HG02678 (cell line): Measurements from ENCODE around the gene RAET1E.
"Not testable (repeated sequence)": the region's sequence is repeated elsewhere in the genome, so short reads cannot be mapped to it uniquely, and the experiment has no call there.

Source experiments
- ATAC-seq: cut with Tn5 transposase; IDR thresholded peaks from one replicate; pipeline ENCODE4 v1.9.1; 2021; ENCODE audit warnings: mild to moderate bottlenecking, moderate library complexity; ENCODE audit not compliant: unreplicated experiment

The RAET1E gene

DNA sequence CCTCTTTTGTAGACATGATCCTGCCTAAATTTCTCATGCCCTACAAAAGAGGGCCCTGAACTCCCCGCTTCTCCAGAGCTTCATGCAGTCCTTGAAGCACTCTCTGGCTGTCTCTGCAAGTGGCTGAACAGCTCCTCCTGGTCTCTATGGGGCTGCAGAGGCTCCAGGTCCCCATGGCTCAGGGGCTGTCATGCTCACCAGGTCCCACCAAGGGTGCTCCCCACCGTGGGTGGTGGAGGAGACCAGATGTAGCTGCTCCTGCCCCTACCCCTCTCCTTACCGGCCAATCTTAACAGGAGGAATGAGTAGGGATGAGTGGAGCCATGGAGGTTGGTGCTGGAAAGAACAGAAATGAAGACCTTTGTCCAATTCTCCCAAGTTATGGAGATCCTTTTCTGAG lies 14.8 kb upstream of the RAET1E start:
- not testable (repeated sequence) for ATAC-seq

DNA sequence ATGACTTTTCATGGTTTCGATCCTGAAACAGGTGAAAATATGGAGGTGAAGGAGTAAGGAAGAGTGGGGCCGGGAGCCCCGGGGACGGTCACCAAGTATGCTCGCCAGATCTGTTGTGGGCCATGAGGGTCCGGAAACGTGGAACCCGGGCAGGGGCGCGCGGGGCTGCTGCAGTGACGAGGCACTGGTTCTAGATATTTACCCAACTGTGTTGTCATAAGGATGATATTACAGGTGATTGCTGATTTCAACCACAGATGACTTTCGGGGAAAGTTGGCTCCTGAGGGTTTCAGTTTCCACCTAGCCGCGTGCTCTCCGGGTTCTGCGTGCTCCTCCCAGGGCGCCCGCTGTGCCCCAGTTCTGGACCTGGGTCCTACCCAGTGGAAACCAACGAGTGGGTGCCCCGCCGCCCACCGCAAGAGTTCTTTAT lies 12.8 kb upstream of the RAET1E start:
- no peak for ATAC-seq

GRCh38 chr6:149909701-149910470 lies 12.0 kb upstream of the RAET1E start:
- ATAC-seq: no peak

DNA sequence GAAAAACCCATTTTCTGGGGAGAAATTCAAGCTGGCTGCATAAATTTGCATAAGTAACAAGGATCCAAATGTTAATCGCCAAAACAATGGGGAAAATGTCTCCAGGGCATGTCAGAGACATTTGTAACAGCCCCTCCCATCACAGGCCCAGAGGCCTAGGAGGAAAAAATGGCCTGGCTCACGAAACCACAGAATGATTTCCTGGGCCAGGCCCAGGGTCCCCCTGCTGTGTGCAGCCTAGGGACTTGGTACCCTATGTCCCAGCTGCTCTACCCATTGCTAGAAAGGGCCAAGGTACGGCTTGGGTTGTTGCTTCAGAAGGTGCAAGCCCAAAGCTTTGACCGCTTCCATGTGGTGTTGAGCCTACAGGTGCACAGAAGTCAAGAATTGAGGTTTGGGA lies 10.6 kb upstream of the RAET1E start:
- not testable (repeated sequence) for ATAC-seq

- no peak for ATAC-seq
These were observed 9.4 kb upstream of the RAET1E start for GRCh38 chr6:149907317-149907716.

DNA sequence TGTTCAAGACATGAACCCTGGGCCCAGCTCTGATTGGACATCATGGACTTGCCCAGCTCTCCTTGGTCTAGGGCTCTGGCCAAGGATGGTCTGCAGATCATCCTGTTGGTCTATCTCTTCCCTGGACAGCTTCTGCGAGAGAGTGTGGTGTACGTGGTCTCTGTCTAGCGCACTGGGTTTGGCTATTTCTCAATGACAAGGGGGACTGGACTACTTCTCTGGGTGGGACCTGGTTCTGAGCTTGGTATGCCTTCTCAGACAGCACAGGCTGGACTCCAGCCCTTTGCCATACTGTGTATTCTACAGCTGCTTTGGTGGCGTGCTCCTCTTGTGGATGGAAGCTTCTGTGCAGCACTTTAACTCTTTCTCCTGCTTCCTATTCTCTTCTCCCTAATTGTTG lies 8.5 kb upstream of the RAET1E start:
- no peak for ATAC-seq

- no peak for ATAC-seq
These were observed 8.0 kb upstream of the RAET1E start for GRCh38 chr6:149905911-149906371.

DNA sequence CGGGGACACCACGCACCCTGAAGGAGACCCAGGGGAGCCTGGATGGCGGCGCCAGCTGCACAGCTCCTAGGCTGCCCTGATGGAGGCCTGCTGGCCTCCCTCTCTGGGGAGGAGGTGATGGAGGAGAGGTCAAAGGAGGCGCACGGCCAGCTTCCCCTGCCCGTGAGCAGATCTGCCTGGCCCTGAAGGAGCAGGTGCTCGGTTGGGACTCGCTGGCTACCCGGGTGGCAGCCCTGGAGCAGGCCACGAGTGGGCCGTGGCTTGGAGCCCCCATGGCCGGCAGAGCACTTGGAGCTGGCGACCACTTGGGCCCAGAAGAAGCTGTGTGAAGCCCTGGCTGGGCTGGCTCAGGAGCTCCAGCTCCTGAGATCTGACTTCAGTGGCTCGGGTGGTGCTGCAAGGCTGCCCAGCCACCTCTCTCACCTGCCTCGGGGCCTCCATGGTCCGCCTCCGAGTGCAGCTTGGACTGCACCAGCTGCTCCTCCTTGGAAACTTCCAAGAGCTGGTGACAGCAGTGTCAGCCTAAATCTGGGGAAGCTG lies 7.5 kb upstream of the RAET1E start:
- ATAC-seq: no peak

GRCh38 chr6:149904661-149905370 lies 6.9 kb upstream of the RAET1E start:
- no peak for ATAC-seq

- no peak for ATAC-seq
These were observed 6.2 kb upstream of the RAET1E start for GRCh38 chr6:149903938-149904611.

- ATAC-seq: no peak
These were observed 3.7 kb upstream of the RAET1E start for GRCh38 chr6:149901444-149902140.

DNA sequence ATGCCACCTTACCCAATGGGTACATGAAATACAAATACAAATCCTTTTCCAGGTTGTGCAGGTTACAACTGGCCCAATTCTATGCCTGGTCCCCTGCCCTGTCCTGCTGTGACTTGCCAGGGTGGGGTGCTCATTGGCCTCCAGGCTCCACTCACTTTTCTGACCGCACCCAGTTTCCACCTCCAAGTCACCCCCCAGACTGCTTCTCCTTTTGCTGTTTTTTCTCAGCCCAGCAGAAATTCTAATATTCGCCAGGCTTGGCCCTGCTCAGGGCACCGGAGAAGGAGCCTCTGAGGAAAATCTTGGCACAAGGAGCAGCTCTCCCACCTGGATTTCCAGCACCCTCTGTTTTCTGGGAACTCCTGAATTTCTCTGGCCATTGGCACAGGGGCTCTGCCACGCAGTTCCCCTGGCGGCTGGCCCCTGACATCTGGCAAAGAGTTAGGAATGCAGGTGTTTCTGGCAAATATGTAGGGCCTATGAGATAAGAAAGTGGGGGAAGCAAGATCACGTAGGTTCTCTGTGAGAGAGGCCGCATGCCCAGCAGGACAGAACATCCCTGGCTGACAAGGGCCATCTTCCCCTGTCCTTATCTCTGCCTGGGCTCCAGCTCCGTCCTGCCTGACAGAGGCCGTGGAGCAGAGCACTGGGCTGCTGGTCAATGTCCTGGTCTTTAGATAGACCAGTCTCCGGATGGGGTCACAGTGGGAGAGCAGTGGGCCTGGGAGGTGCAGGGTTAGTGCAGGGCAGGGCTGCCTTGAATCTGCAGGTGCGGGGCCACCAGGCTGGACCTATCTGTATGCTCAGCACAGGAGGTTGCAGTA lies 2.9 kb upstream of the RAET1E start:
- ATAC-seq: no peak

- no peak for ATAC-seq
These were observed 2.2 kb upstream of the RAET1E start for GRCh38 chr6:149899926-149900619.

DNA sequence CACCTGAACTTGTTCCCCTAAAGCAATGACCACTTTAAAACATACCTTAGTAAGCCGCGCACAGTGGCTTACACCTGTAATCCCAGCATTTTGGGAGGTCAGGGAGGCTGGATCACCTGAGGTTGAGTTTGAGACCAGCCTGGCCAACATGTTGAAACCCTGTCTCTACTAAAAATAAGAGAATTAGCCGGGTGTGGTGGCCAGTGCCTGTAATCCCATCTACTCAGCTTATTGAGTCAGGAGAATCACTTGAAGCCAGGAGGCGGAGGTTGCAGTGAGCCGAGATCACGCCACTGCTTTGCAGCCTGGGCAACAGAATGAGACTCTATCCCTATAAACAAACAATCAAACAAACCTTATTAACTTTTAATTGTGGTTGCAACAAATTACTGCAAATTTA lies 1.6 kb upstream of the RAET1E start:
- ATAC-seq: no peak

- no peak for ATAC-seq
These were observed 1.1 kb upstream of the RAET1E start for GRCh38 chr6:149898966-149899365.

DNA sequence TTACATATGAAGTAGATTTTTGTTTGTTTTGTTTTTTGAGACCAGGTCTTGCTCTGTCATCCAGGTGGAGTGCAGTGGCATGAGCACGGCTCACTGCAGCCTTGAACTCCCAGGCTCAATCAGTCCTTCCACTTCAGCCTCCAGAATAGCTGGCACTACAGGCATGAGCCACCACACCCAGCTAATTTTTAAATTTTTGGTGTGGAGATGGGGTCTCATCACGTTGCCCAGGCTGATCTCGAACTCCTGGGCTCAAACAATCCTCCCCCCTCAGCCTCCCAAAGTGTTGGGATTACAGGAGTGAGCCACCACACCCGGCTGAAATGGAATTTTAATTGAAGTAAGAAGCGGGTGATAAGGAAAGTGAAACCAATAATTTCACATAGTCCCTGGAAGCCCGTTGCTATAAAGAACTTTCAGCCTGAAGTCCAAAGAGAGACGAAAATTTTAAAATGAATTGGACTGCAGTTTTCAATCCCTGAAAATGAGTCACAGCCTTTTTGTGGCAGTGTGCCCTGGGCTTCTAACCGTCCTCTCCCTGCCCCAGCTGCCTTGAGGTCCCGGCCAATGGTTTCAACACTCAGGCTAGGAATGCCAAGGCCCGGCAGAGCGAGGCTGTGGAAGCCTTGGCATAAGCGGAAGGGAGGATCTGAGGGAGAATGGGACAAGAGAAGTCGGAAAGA lies 757 bp downstream of the RAET1E start:
- ATAC-seq: no peak

- no peak for ATAC-seq
These were observed 1.4 kb downstream of the RAET1E start for GRCh38 chr6:149896491-149896890.

- no peak for ATAC-seq
These were observed 2.1 kb downstream of the RAET1E start for GRCh38 chr6:149895833-149896271.
